ENCODE measurements around the gene ST6GAL1.
"Not testable (repeated sequence)": the region's sequence is repeated elsewhere in the genome, so short reads cannot be mapped to it uniquely, and the experiment has no call there.

ST6GAL1 gene

DNA sequence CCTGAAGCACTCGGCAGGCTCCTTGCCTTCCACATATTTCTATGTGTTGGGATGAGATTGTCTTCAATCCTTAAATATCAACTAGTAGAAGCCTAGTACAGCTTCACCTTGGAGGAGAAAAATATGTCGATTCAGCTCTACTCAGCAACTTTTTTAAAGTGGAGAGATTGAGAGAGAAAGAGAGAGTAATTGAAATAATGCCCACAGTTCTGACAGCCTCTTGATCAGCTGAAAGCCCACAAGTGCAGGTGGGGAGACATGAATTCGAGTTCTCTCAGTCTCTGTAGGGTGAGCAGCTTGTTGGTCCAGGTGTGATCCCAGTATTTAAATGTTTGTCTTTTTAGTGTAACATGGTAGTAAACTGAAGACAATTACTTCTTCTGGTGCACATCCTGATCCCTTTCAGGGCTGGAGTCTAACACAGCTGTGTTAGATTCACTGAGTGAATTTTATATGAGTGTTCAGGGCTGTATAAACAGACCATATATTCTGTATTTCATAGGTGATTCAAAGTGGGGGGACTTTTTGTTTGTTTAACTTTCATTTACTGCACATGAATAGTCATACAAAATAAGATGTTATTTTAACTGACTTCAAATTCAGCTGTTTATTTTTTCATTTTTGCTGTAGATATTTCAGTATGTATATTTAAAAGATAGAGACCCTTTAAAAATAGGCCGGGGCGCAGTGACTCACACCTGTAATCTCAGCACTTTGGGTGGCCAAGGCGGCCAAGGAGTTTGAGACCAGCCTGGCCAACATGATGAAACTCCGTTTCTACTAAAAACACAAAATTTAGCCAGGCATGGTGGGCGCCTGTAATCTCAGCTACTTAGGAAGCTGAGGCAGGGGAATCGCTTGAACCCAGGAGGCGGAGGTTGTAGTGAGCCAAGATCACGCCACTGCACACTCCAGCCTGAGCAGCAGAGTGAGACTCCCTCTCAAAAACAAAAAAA is 64.0 kb downstream of the ST6GAL1 start:
- no peaks in the 10 kb centered on the region for H3K27me3 ChIP-seq (ENCODE audit: control insufficient read depth, insufficient read depth, low read length)
- H3K9ac ChIP-seq (ENCODE audit: low read length), result no peak overlapping the region
- H3K36me3 ChIP-seq (ENCODE audit: control insufficient read depth, insufficient read depth, low read length), result no peaks in the 10 kb centered on the region
- no peaks in the 10 kb centered on the region for H3K9me3 ChIP-seq (ENCODE audit: control insufficient read depth, low read length)
- peaks cover 4% of the 10 kb centered on the region for H3K4me1 ChIP-seq (ENCODE audit: control insufficient read depth, insufficient read depth, low read length)
- H3K4me3 ChIP-seq (ENCODE audit: low read length), result no peak overlapping the region

DNA sequence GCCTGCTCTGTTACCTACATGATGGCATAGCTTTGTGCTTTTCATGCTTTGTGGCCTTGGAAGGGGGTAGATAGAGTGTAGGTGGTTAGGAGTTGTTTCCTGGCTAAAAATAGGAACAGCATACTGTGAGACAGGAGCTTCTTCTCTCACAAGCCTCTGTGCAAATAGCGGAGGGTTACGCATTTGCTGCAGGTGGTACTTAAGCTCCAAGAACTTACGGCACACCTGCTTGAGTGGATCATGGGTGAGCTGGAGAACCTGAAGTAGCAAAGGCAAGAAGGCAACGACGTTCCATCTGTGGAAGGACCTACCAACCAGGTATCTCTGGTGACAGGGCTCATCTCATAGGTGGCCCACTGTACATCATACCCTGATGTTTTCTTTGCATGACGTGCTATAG is 66.0 kb downstream of the ST6GAL1 start:
- peaks cover 4% of the 10 kb centered on the region for H3K4me1 ChIP-seq (ENCODE audit: control insufficient read depth, insufficient read depth, low read length)
- H3K27me3 ChIP-seq (ENCODE audit: control insufficient read depth, insufficient read depth, low read length), result no peaks in the 10 kb centered on the region
- H3K9me3 ChIP-seq (ENCODE audit: control insufficient read depth, low read length), result no peaks in the 10 kb centered on the region
- H3K9ac ChIP-seq (ENCODE audit: low read length), result no peak overlapping the region
- no peak overlapping the region for H3K4me3 ChIP-seq (ENCODE audit: low read length)
- H3K36me3 ChIP-seq (ENCODE audit: control insufficient read depth, insufficient read depth, low read length), result no peaks in the 10 kb centered on the region

DNA sequence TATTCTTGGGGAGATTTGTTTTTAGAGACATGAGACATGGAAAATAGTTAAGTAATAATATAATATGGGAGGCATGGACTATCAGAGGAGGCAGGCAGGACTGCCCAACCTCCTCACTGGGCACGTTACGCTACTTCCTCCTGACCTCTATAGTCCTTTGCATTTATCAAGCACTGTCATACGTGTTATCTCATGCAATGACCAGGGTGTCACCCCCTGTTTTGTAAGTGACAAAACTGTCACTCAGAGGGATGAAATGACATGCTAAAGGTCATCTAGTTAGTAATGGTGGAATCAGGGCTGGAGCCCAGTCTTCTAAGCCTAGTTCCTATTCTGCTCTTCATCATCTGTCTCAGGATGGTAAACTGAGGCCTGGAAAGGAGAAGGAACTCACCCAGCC is 66.7 kb downstream of the ST6GAL1 start:
- Histone ChIP-seq H3K9ac (ENCODE audit: low read length) (no peak overlapping the region), H3K27me3 (ENCODE audit: control insufficient read depth, insufficient read depth, low read length) (no peaks in the 10 kb centered on the region), H3K4me3 (ENCODE audit: low read length) (no peak overlapping the region), H3K36me3 (ENCODE audit: control insufficient read depth, insufficient read depth, low read length) (no peaks in the 10 kb centered on the region), H3K4me1 (ENCODE audit: control insufficient read depth, insufficient read depth, low read length) (peaks cover 4% of the 10 kb centered on the region), H3K9me3 (ENCODE audit: control insufficient read depth, low read length) (no peaks in the 10 kb centered on the region)

GRCh38 chr3:186997473-186997939 is 67.2 kb downstream of the ST6GAL1 start:
- Histone ChIP-seq H3K27me3 (ENCODE audit: control insufficient read depth, insufficient read depth, low read length) (no peaks in the 10 kb centered on the region), H3K4me1 (ENCODE audit: control insufficient read depth, insufficient read depth, low read length) (peaks cover 4% of the 10 kb centered on the region), H3K9me3 (ENCODE audit: control insufficient read depth, low read length) (no peaks in the 10 kb centered on the region), H3K9ac (ENCODE audit: low read length) (no peak overlapping the region), H3K36me3 (ENCODE audit: control insufficient read depth, insufficient read depth, low read length) (no peaks in the 10 kb centered on the region), H3K4me3 (ENCODE audit: low read length) (no peak overlapping the region)

DNA sequence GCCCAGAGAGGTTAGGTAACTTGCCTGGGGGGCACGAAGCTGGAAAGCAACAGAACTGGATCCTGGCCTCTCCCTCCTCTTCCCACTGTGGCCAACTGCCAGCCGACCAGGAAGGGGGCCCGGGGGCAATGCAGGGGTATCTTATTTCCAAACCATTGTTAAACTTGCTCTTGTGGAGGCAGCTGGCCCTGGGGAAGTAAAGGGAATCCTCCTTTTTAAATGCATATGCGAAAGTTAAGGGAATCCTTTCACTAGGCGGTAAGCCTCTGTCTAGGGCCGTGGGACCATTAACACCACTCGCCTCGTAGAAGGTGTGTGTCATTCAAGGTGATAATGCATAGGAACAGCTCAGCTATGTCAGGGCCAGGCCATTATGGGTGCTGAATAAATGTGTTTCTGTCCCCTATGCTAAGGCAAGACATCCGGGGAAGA is 68.6 kb downstream of the ST6GAL1 start:
- H3K4me3 ChIP-seq (ENCODE audit: low read length), result no peak overlapping the region
- H3K9me3 ChIP-seq (ENCODE audit: control insufficient read depth, low read length), result no peaks in the 10 kb centered on the region
- H3K27me3 ChIP-seq (ENCODE audit: control insufficient read depth, insufficient read depth, low read length), result no peaks in the 10 kb centered on the region
- H3K36me3 ChIP-seq (ENCODE audit: control insufficient read depth, insufficient read depth, low read length), result no peaks in the 10 kb centered on the region
- peaks cover 4% of the 10 kb centered on the region for H3K4me1 ChIP-seq (ENCODE audit: control insufficient read depth, insufficient read depth, low read length)
- no peak overlapping the region for H3K9ac ChIP-seq (ENCODE audit: low read length)

- no peak overlapping the region for H3K9ac ChIP-seq (ENCODE audit: low read length)
- H3K9me3 ChIP-seq (ENCODE audit: control insufficient read depth, low read length), result no peaks in the 10 kb centered on the region
- no peaks in the 10 kb centered on the region for H3K36me3 ChIP-seq (ENCODE audit: control insufficient read depth, insufficient read depth, low read length)
- H3K4me3 ChIP-seq (ENCODE audit: low read length), result no peak overlapping the region
- H3K27me3 ChIP-seq (ENCODE audit: control insufficient read depth, insufficient read depth, low read length), result no peaks in the 10 kb centered on the region
- peaks cover 4% of the 10 kb centered on the region for H3K4me1 ChIP-seq (ENCODE audit: control insufficient read depth, insufficient read depth, low read length)
Measured at GRCh38 chr3:187000711-187001151, 70.4 kb downstream of the ST6GAL1 start.

- Histone ChIP-seq H3K4me1 (ENCODE audit: control insufficient read depth, insufficient read depth, low read length) (no peaks in the 10 kb centered on the region), H3K9ac (ENCODE audit: low read length) (no peak overlapping the region), H3K27me3 (ENCODE audit: control insufficient read depth, insufficient read depth, low read length) (no peaks in the 10 kb centered on the region), H3K9me3 (ENCODE audit: control insufficient read depth, low read length) (no peaks in the 10 kb centered on the region), H3K36me3 (ENCODE audit: control insufficient read depth, insufficient read depth, low read length) (no peaks in the 10 kb centered on the region), H3K4me3 (ENCODE audit: low read length) (no peak overlapping the region)
Measured at GRCh38 chr3:187002915-187003314, 72.6 kb downstream of the ST6GAL1 start.

- Histone ChIP-seq H3K4me1 (ENCODE audit: control insufficient read depth, insufficient read depth, low read length) (no peaks in the 10 kb centered on the region), H3K9ac (ENCODE audit: low read length) (no peak overlapping the region), H3K4me3 (ENCODE audit: low read length) (no peak overlapping the region), H3K9me3 (ENCODE audit: control insufficient read depth, low read length) (no peaks in the 10 kb centered on the region), H3K36me3 (ENCODE audit: control insufficient read depth, insufficient read depth, low read length) (no peaks in the 10 kb centered on the region), H3K27me3 (ENCODE audit: control insufficient read depth, insufficient read depth, low read length) (no peaks in the 10 kb centered on the region)
Measured at GRCh38 chr3:187005827-187006481, 75.6 kb downstream of the ST6GAL1 start.

GRCh38 chr3:187006864-187007630 is 76.7 kb downstream of the ST6GAL1 start:
- H3K4me1 ChIP-seq (ENCODE audit: control insufficient read depth, insufficient read depth, low read length), result no peaks in the 10 kb centered on the region
- H3K36me3 ChIP-seq (ENCODE audit: control insufficient read depth, insufficient read depth, low read length), result no peaks in the 10 kb centered on the region

DNA sequence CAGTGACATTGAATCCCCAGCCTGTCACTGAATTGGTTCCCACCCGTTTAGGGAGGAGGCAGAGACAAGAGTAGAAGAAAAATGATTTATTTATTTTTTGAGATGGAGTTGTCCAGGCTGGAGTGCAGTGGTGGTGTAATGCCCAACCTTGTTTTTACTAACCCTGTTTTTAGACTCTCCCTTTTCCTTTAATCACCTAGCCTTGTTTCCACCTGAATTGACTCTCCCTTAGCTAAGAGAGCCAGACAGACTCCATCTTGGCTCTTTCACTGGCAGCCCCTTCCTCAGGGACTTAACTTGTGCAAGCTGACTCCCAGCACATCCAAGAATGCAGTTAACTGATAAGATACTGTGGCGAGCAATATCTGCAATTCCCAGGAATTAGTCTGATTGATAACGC is 80.1 kb downstream of the ST6GAL1 start:
- H3K4me3 ChIP-seq (ENCODE audit: low read length); H3K36me3 ChIP-seq (ENCODE audit: control insufficient read depth, insufficient read depth, low read length); H3K4me1 ChIP-seq (ENCODE audit: control insufficient read depth, insufficient read depth, low read length); H3K9me3 ChIP-seq (ENCODE audit: control insufficient read depth, low read length); H3K27me3 ChIP-seq (ENCODE audit: control insufficient read depth, insufficient read depth, low read length); H3K9ac ChIP-seq (ENCODE audit: low read length): not testable (repeated sequence)

More at GRCh38 chr3:187006864-187007630, 76.7 kb downstream of the ST6GAL1 start:
- no peak overlapping the region for H3K4me3 ChIP-seq (ENCODE audit: low read length)
- no peak overlapping the region for H3K9ac ChIP-seq (ENCODE audit: low read length)
- no peaks in the 10 kb centered on the region for H3K9me3 ChIP-seq (ENCODE audit: control insufficient read depth, low read length)
- no peaks in the 10 kb centered on the region for H3K27me3 ChIP-seq (ENCODE audit: control insufficient read depth, insufficient read depth, low read length)

DNA sequence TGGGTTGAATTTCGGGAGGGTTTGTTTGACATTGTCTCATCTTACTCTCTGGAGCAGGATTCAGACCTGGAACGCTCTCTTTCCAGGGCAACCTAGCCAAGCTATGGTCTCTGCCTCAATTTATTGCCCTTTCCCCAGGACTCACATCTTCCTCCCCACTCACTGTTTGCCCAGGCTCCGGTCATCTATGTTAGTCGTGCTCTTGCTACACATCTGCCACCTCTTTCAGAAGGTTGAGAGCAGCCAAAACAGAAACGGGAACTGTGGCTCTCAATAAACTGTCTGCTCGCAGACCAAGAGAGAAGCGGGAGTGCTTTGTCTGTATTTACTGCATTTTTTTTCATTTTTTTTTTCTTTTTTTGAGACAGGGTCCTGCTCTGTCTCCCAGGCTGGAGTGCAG is 81.6 kb downstream of the ST6GAL1 start:
- H3K9ac ChIP-seq (ENCODE audit: low read length), result no peak overlapping the region
- peaks cover 10% of the 10 kb centered on the region for H3K4me1 ChIP-seq (ENCODE audit: control insufficient read depth, insufficient read depth, low read length)
- no peak overlapping the region for H3K4me3 ChIP-seq (ENCODE audit: low read length)
- H3K27me3 ChIP-seq (ENCODE audit: control insufficient read depth, insufficient read depth, low read length), result no peaks in the 10 kb centered on the region
- no peaks in the 10 kb centered on the region for H3K36me3 ChIP-seq (ENCODE audit: control insufficient read depth, insufficient read depth, low read length)
- H3K9me3 ChIP-seq (ENCODE audit: control insufficient read depth, low read length), result no peaks in the 10 kb centered on the region

Data from mucosa of stomach (tissue), 1 donor.